Rectal smooth muscle tissue (tissue), 1 donor: Measurements from ENCODE around the gene ADAMTSL3.

Source experiments
- H3K27ac ChIP-seq: one replicate; pipeline ENCODE4 v1.7.0; 2013; ENCODE audit warnings: low read depth, low read length, inconsistent platforms
- H3K27me3 ChIP-seq: one replicate; pipeline ENCODE4 v1.7.0; 2013; ENCODE audit warnings: low read length; ENCODE audit not compliant: control insufficient read depth, insufficient read depth
- H3K36me3 ChIP-seq: one replicate; pipeline ENCODE4 v1.7.0; 2013; ENCODE audit warnings: low read length; ENCODE audit not compliant: control insufficient read depth, insufficient read depth
- H3K4me1 ChIP-seq: one replicate; pipeline ENCODE4 v1.7.0; 2013; ENCODE audit warnings: low read length; ENCODE audit not compliant: control insufficient read depth, insufficient read depth
- H3K4me3 ChIP-seq: one replicate; pipeline ENCODE4 v1.7.0; 2013; ENCODE audit warnings: low read length
- H3K9ac ChIP-seq: one replicate; pipeline ENCODE4 v1.7.0; 2013; ENCODE audit warnings: low read length

Gene ADAMTSL3

DNA sequence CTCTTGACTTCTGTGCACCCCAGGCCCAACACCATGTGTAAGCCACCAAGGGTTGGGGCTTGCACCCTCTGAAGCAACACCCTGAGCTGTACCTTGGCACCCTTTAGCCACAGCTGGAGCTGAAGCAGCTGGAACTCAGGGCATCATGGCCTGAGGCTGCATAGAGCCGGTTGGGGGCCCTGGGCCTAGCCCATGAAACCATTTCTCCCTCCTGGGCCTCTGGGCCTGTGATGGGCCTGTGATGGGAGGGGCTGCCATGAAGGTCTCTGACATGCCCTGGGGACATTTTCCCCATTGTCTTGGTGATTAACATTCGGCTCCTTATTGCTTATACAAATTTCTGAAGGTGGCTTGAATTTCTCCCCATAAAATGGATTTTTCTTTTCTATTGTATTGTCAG, 22.4 kb upstream of the ADAMTSL3 start:
- Histone ChIP-seq H3K27me3 (no peaks in the 10 kb centered on the region), H3K4me1 (no peaks in the 10 kb centered on the region), H3K36me3 (no peaks in the 10 kb centered on the region), H3K9ac (no peak overlapping the region), H3K4me3 (no peak overlapping the region), H3K27ac (no peak overlapping the region)

DNA sequence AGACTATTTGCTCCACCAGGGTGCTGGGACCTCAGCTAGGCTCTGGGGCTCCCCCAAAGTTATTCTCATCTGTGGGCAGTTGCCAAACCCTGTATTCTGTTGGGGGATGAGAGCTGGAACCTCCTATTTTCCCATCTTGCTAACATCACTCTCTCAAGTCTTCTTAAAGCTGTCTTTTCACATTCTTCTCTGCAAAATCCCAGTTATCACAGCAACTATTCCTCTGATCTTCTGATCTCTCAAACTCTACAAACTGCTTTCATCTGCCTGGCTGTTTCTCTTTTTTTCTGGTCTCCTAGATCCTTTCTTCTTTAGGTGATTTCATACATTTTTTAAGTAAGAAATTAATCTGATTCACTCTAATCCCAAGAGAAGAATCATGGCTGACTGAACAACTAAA, 10.7 kb upstream of the ADAMTSL3 start:
- Histone ChIP-seq H3K27ac (no peak overlapping the region), H3K27me3 (no peaks in the 10 kb centered on the region), H3K36me3 (no peaks in the 10 kb centered on the region), H3K9ac (no peak overlapping the region), H3K4me3 (no peak overlapping the region), H3K4me1 (no peaks in the 10 kb centered on the region)

DNA sequence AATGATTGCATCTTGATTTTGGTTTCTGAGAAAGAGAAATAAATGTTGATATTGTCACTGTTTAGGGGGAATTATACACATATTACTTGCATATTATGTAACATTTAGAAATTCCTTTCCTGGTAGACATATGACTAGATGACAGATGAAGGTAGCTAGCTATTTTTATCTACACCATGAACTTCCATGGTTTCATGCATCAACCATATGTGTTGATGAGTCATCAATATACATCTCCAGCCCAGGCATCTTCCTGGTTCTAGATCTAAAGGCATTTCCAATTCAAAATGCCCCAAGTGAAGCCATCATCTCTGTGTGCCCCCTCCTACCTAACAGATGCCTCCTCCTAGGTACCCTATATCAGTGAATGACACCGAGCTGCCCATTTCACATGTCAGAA, 9.5 kb upstream of the ADAMTSL3 start:
- Histone ChIP-seq H3K4me1 (no peaks in the 10 kb centered on the region), H3K36me3 (no peaks in the 10 kb centered on the region), H3K9ac (no peak overlapping the region), H3K4me3 (no peak overlapping the region), H3K27ac (no peak overlapping the region), H3K27me3 (no peaks in the 10 kb centered on the region)

DNA sequence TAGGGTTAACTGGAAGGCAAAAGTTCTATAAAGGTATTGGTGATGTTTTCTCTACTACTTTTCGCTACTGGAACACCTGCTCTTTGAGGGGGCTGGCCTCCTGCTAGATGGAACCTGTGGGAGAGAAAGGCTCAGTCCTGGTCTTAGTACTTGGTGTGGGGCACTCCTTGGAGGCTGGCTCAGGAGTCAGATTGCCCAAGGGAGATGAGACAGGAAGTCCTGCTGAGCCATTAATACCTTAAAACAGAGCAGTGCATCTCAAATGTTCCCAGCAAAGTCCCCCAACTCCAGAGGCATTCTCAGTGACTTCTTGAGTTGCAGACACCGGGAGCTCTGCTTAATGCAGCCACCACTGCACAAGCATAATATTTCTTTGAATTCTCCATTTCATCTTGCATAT, 3.1 kb upstream of the ADAMTSL3 start:
- no peaks in the 10 kb centered on the region for H3K36me3 ChIP-seq
- H3K27ac ChIP-seq = no peak overlapping the region
- H3K9ac ChIP-seq = no peak overlapping the region
- H3K4me1 ChIP-seq = peaks cover 6% of the 10 kb centered on the region
- H3K27me3 ChIP-seq = no peaks in the 10 kb centered on the region
- H3K4me3 ChIP-seq = no peak overlapping the region

DNA sequence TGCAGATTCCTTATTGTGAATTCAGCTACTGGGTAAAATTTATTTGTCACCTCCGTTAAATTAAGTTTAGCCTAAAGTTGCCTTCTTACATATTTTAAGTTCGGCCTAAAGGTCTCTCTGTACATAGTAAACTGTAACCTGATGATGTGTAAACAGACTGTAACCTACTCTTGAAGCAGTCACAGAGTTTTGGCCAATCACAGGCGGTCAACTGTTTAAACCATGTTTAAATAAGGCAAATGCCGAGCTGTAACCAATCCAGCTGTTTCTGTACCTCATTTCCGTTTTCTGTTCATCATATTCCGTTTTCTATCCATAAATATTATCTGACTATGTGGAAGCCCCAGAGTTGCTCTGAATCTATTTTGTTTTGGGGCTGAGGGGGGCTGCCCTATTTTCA, 2.4 kb upstream of the ADAMTSL3 start:
- Histone ChIP-seq H3K4me1 (peaks cover 9% of the 10 kb centered on the region), H3K9ac (no peak overlapping the region), H3K27ac (no peak overlapping the region), H3K4me3 (no peak overlapping the region), H3K36me3 (no peaks in the 10 kb centered on the region), H3K27me3 (no peaks in the 10 kb centered on the region)

DNA sequence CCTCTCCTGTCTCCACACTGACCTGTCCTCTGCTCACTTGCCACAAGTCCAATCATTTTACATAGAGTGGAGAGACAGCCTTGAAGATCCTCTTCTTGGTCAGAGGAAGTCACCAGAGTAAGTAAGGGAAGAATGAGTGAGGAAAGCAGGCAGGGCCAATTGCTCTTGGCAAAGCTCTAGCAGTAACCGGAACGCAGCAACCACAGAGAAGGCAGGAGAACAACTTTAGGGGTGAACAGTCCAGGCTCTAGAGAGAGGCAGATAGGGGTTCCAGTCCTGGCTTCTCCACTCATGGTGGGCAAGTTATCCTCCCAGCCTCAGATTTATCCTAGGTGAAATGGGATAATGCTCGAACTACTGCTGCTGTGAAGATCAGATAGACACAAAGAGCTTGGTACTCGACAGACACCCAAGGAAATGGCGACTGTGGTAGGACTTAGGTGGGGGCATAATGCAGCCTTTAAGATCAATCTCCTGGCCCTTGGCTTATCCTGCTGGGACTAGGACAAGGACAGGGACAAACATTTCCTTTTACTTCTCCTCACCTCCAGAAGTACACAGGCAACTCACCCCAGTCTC, 1.2 kb upstream of the ADAMTSL3 start:
- Histone ChIP-seq H3K4me3 (peak overlapping the region; percentile 14), H3K27ac (peak overlapping the region; percentile 74), H3K9ac (no peak overlapping the region), H3K36me3 (no peaks in the 10 kb centered on the region), H3K4me1 (peaks cover 11% of the 10 kb centered on the region), H3K27me3 (no peaks in the 10 kb centered on the region)

DNA sequence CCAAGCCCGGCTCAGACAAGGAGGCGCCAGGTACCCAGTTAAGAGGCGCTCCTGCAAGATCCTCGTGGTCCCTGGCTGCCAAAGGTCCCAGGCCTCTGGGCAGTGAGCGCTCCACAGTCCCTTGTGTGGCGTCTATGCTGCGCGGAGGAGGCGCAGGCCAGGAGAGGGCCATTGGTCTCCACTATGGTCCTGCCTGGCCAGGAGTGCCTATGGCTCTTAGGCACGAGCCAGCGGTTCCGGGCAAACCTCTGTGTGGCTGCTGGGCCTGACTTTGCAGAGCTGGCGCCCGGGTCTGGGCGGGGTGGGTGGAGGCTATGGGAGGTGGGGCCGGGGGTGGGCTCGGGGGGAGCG, 660 bp upstream of the ADAMTSL3 start:
- Histone ChIP-seq H3K27ac (peak overlapping the region; percentile 74), H3K9ac (no peak overlapping the region), H3K4me1 (peaks cover 13% of the 10 kb centered on the region), H3K36me3 (no peaks in the 10 kb centered on the region), H3K4me3 (peak overlapping the region; percentile 14), H3K27me3 (no peaks in the 10 kb centered on the region)

DNA sequence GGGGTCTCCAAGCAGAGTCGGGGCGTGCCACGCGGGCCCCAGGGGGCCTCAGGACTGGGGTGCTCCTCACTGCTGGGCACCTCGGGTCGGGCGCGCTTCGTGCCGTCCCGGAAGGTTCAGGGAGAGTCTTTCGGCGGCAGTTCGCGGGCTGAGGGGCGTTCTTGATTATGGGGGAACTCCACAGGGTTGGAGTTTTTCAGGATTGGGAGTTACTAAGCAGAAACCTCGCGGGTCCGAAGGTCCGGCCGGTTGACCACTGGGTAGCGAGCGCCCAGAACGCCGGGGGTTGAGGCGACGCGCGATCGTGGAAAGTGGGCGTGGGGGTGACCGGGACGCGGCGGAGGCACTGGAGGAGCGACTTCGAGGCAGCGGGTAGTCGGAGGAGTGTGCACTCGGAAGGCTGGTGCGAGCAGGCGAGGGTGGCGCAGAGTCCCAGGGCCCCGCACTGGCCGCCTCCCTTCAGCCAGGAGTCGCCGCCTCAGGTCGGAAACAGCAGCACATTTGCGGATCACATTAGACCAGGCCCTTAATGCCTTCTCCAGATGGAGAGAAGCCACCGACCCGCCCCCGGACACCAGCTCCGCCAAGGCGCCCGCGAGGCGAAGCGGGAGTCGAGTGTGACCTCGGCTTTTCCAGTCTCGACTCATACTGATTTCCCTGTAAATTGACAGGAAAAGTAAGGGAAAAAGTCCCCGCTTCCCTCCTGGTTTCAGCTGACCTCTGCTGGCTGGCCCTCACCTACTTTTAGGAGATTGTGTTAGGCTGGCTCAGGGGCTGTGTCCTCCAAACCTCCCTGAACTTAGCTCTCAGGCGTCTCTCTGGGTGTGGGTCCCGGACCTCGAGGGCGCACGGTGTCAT, 685 bp downstream of the ADAMTSL3 start:
- H3K4me1 ChIP-seq = peaks cover 16% of the 10 kb centered on the region
- no peaks in the 10 kb centered on the region for H3K36me3 ChIP-seq
- peak overlapping the region; percentile 78 for H3K4me3 ChIP-seq
- H3K27me3 ChIP-seq = no peaks in the 10 kb centered on the region
- H3K27ac ChIP-seq = peak overlapping the region; percentile 82
- H3K9ac ChIP-seq = peak overlapping the region; percentile 53

DNA sequence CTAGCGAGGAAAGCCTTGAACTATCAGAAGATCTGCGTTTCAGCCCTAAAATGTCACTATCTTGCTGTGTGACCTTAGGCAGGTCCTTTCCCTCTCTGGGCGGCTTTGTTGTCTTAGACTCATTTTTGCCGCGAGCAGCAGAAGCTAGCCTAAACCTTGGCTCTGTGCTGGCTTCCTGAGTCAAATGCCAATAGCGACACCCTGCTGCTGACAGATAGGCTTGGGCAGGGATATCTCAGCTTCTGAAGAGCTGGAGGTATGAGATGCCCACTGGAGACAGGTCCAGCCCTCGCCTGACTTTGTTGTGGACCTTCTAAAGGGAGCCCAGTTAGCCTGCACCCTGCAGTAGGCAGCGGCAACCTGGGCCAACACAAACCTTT, 1.3 kb downstream of the ADAMTSL3 start:
- H3K27ac ChIP-seq = peak overlapping the region; percentile 62
- H3K27me3 ChIP-seq = no peaks in the 10 kb centered on the region
- peak overlapping the region; percentile 78 for H3K4me3 ChIP-seq
- H3K4me1 ChIP-seq = peaks cover 16% of the 10 kb centered on the region
- peak overlapping the region; percentile 53 for H3K9ac ChIP-seq
- H3K36me3 ChIP-seq = no peaks in the 10 kb centered on the region

DNA sequence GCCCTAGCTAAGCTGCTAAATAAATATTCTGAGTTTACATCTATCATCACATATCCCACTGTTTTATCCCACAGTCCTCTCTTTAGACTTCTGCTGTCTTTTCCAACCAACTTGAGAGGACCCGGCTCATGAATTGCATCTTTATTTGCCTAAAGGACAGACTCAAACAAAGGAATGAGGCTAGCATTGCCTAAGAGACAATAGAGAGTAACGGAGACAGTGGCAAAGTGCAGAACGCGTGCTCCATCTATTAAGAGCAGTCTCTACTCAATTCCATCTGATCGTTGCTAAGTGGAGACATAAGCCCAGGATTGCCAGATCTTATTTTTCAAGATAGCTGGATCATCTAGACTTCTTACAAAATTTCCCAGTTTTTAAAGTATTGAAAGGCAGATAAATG, 2.3 kb downstream of the ADAMTSL3 start:
- Histone ChIP-seq H3K4me3 (peak overlapping the region; percentile 35), H3K27me3 (no peaks in the 10 kb centered on the region), H3K27ac (peak overlapping the region; percentile 62), H3K9ac (no peak overlapping the region), H3K36me3 (no peaks in the 10 kb centered on the region), H3K4me1 (peaks cover 16% of the 10 kb centered on the region)

DNA sequence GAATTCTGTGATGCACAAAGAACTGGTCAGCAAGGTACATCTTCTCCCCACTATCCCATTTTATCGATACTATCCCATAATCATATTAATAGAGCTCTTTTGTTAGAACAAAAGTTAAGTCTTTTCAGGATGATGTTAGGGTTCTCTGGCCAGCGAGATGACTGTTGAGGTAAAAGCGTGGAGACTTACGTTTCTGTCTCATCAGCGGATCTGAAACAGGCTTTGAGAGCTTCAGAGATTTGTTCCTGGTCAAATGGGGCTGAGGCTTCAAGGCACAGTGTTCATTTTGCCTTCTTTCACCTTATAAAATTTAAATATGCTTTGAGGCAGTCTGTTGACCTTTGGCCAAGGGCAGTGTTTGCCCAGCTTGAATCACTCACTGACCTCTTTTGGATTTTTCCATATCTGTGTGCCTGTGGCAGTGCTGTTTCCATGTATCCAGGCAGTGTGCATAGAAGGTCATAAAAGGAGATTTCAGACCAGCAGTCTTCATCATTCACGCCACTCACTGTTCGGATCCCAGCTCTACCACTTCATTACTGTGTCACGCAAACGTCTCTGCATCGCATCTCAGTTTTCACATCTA, 3.1 kb downstream of the ADAMTSL3 start:
- H3K4me1 ChIP-seq = peaks cover 16% of the 10 kb centered on the region
- H3K4me3 ChIP-seq = no peak overlapping the region
- no peaks in the 10 kb centered on the region for H3K36me3 ChIP-seq
- H3K27me3 ChIP-seq = no peaks in the 10 kb centered on the region
- no peak overlapping the region for H3K9ac ChIP-seq
- H3K27ac ChIP-seq = peak overlapping the region; percentile 57

DNA sequence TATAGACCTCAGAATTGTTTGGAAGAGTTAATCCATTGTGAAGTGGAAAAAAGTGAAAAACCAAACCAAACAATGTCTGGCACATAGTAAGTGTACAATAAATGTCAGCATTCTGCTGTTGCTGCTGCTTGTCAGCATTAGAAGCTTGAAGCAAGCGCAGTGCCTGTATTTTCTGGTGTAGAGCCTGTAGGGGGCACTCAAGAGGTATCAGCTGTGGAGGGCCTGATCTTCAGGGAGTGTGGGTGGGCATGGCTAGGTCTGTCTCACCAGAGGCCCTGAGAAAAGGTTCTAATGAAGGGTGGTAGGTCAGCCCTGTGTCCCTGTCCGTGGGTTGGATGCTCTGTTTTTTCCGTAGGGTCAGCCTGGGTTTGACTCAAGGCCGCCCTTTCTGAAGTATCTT, 3.6 kb downstream of the ADAMTSL3 start:
- H3K27me3 ChIP-seq = no peaks in the 10 kb centered on the region
- no peak overlapping the region for H3K9ac ChIP-seq
- H3K27ac ChIP-seq = peak overlapping the region; percentile 57
- no peaks in the 10 kb centered on the region for H3K36me3 ChIP-seq
- no peak overlapping the region for H3K4me3 ChIP-seq
- peaks cover 16% of the 10 kb centered on the region for H3K4me1 ChIP-seq
